ENCODE data around the gene CCDC184.

GRCh38 chr12:48185181-48185919 lies 1.9 kb downstream of the CCDC184 start:
- no peak for TF ChIP-seq EZH2 (IDR thresholded peaks at IDR 0.05; ENCODE audit: borderline replicate concordance, low read depth, low read length, severe bottlenecking)
- TF ChIP-seq CTCF (IDR thresholded peaks at IDR 0.05; ENCODE audit: borderline replicate concordance, extremely low read depth, low read length, poor library complexity, severe bottlenecking) = no peak
